ENCODE measurements around the gene UBXN6.

- TF ChIP-seq POLR2AphosphoS5 (IDR thresholded peaks at IDR 0.05; ENCODE audit: low read depth, low read length) = no peak
- TF ChIP-seq FOXP2 (optimal IDR thresholded peaks at IDR 0.05; ENCODE audit: borderline replicate concordance, extremely low read depth, extremely low read length, insufficient read depth) = no peak
- TF ChIP-seq SIN3A (IDR thresholded peaks at IDR 0.05; ENCODE audit: borderline replicate concordance, insufficient read depth, low read length) = no peak
Measured at GRCh38 chr19:4496304-4496703, 38.7 kb upstream of the UBXN6 start.
